Mucosa of descending colon (tissue), 3 donors: Measurements from ENCODE around the gene KCNQ5. TPM values are rescaled to one million over a fixed set of nuclear protein-coding genes. Genes with fewer than 3 reads are reported as not detected.

Experiments used
- ATAC-seq: fragments of 200-7000 bp; cut with Tn5 transposase; one replicate; pipeline ENCODE4 v1.9.1; 2020; ENCODE audit warnings: mild to moderate bottlenecking, moderate library complexity
- DNase-seq, 3 donors: peaks; one replicate each; pipeline ENCODE4 v3.0.0-alpha.2; 2020
- H3K36me3 ChIP-seq: fragments of 200-600 bp; one replicate; pipeline ENCODE4 v1.8.0; 2021; ENCODE audit warnings: low read depth, mild to moderate bottlenecking
- H3K4me1 ChIP-seq: fragments of 200-600 bp; one replicate; pipeline ENCODE4 v1.8.0; 2021; ENCODE audit warnings: low read depth, mild to moderate bottlenecking
- H3K4me3 ChIP-seq: fragments of 200-600 bp; one replicate; pipeline ENCODE4 v1.8.0; 2021; ENCODE audit warnings: mild to moderate bottlenecking
- H3K9me3 ChIP-seq: fragments of 200-600 bp; one replicate; pipeline ENCODE4 v1.8.0; 2021; ENCODE audit warnings: mild to moderate bottlenecking
- intact Hi-C, 2 donors: fragments of 100-400 bp; cut with DNase I in 1 of 2; cut with micrococcal nuclease in 1 of 2; formaldehyde crosslinking; loops; one replicate each; pipeline versions ENCODE4 v1.11.0 to v1.11.1; 2022; cut with DNase I, micrococcal nuclease
- total RNA-seq, 3 donors: library from RNA; stranded (reverse); fragmentation: NEBNext Ultra II Directional in 2 of 3; extraction: Animal tissue kit (Norgen Biotek cat#: 25700) in 2 of 3; gene quantifications; one replicate each; pipeline versions ENCODE4 v1.2.1 to v1.2.4, GENCODE V29; 2021 to 2023
- TF ChIP-seq, protein P1 (sequence below): fragments of 200-600 bp; IDR thresholded peaks from one replicate; pipeline ENCODE4 v1.8.0; 2022; ENCODE audit warnings: antibody characterized with exemption, mild to moderate bottlenecking
- donor health status: DM: no; HTN: no; CAD: no; lungs with moderate emphysema.
- donor health status: DM: no; HTN: no; CAD: no.
- donor health status: DM: no; HTN: yes; CAD: no.

KCNQ5 gene
- total RNA-seq, 3 donors from 2014 or later, result 0.14 to 2.3 (median 0.17) TPM

GRCh38 chr6:73043446-73043845 lies 421.6 kb downstream of the KCNQ5 start:
- Histone ChIP-seq H3K9me3 (no peaks in the 10 kb centered on the region), H3K4me1 (no peaks in the 10 kb centered on the region), H3K4me3 (no peak overlapping the region), H3K36me3 (no peaks in the 10 kb centered on the region)
- ATAC-seq, result no peak
- DNase-seq, result no peak
- intact Hi-C loops, result no loop called here
- TF ChIP-seq, protein P1, sequence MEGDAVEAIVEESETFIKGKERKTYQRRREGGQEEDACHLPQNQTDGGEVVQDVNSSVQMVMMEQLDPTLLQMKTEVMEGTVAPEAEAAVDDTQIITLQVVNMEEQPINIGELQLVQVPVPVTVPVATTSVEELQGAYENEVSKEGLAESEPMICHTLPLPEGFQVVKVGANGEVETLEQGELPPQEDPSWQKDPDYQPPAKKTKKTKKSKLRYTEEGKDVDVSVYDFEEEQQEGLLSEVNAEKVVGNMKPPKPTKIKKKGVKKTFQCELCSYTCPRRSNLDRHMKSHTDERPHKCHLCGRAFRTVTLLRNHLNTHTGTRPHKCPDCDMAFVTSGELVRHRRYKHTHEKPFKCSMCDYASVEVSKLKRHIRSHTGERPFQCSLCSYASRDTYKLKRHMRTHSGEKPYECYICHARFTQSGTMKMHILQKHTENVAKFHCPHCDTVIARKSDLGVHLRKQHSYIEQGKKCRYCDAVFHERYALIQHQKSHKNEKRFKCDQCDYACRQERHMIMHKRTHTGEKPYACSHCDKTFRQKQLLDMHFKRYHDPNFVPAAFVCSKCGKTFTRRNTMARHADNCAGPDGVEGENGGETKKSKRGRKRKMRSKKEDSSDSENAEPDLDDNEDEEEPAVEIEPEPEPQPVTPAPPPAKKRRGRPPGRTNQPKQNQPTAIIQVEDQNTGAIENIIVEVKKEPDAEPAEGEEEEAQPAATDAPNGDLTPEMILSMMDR, result no peak

DNA sequence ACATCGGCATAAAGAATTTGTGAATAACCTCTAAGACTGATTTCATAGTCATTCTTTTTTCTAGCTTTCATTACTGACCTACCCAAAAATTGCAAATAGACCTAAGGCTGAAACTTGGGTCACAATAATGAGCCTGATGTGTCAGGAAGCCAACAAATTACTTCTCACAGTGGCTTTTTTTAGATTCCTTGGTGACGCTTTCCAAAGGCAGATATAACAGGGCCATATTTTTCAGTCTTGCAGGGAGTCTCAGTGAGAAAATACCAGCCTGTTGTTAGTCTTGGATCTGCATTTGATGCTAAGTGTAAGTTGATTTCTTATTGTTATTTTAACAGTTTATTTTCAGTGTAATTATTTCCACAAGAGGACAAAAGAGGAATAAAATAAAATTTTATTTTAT lies 423.7 kb downstream of the KCNQ5 start:
- no peaks in the 10 kb centered on the region for H3K36me3 ChIP-seq
- no peak overlapping the region for H3K4me3 ChIP-seq
- ATAC-seq (no peak), DNase-seq (no peak)
- intact Hi-C loops, result no loop called here
- no peaks in the 10 kb centered on the region for H3K4me1 ChIP-seq
- TF ChIP-seq, protein P1, result no peak
- H3K9me3 ChIP-seq, result no peaks in the 10 kb centered on the region

- no peaks in the 10 kb centered on the region for H3K4me1 ChIP-seq
- DNase-seq, result no peak
- intact Hi-C loops, result no loop called here
- H3K9me3 ChIP-seq, result no peaks in the 10 kb centered on the region
- H3K36me3 ChIP-seq, result no peaks in the 10 kb centered on the region
- no peak for ATAC-seq
- H3K4me3 ChIP-seq, result no peak overlapping the region
- TF ChIP-seq, protein P1, result no peak
Observed at GRCh38 chr6:73047801-73048200, 425.9 kb downstream of the KCNQ5 start.

GRCh38 chr6:73049971-73050594 lies 428.2 kb downstream of the KCNQ5 start:
- ATAC-seq, result no peak
- H3K9me3 ChIP-seq, result no peaks in the 10 kb centered on the region
- no peaks in the 10 kb centered on the region for H3K4me1 ChIP-seq
- TF ChIP-seq, protein P1, result no peak
- intact Hi-C loops, result no loop called here
- no peak overlapping the region for H3K4me3 ChIP-seq
- H3K36me3 ChIP-seq, result no peaks in the 10 kb centered on the region
- DNase-seq, result no peak

GRCh38 chr6:73050706-73051105 lies 428.8 kb downstream of the KCNQ5 start:
- TF ChIP-seq, protein P1, result no peak
- H3K9me3 ChIP-seq, result no peaks in the 10 kb centered on the region
- intact Hi-C loops, result no loop called here
- no peaks in the 10 kb centered on the region for H3K36me3 ChIP-seq
- no peaks in the 10 kb centered on the region for H3K4me1 ChIP-seq
- ATAC-seq, result no peak
- H3K4me3 ChIP-seq, result no peak overlapping the region
- no peak for DNase-seq

GRCh38 chr6:73051147-73051546 lies 429.3 kb downstream of the KCNQ5 start:
- ATAC-seq, result no peak
- DNase-seq, result no peak
- intact Hi-C loops, result no loop called here
- Histone ChIP-seq H3K4me1 (no peaks in the 10 kb centered on the region), H3K36me3 (no peaks in the 10 kb centered on the region), H3K9me3 (no peaks in the 10 kb centered on the region), H3K4me3 (no peak overlapping the region)
- TF ChIP-seq, protein P1, result no peak
